Thyroid gland (tissue), 4 donors: ENCODE data around the gene HINT1.

ENCODE experiments used
- POLR2A ChIP-seq, 2 donors: fragments of 450-650 bp; IDR thresholded peaks; one replicate each; pipeline ENCODE4 v1.6.1; 2017; ENCODE audit warnings: antibody characterized with exemption in 2 of 2, mild to moderate bottlenecking in 2 of 2, moderate library complexity in 1 of 2
- TF ChIP-seq, protein P1 (sequence below), 6 experiments: fragments of 200-600 bp in 3 of 6; fragments of 450-650 bp in 3 of 6; sonication (generic) in 3 of 6; IDR thresholded peaks; one replicate each; pipeline ENCODE4 v1.5.1; 2016 to 2019; ENCODE audit warnings: antibody characterized with exemption in 6 of 6, mild to moderate bottlenecking in 2 of 6, inconsistent platforms in 1 of 6, moderate library complexity in 1 of 6

- TF ChIP-seq, protein P1, sequence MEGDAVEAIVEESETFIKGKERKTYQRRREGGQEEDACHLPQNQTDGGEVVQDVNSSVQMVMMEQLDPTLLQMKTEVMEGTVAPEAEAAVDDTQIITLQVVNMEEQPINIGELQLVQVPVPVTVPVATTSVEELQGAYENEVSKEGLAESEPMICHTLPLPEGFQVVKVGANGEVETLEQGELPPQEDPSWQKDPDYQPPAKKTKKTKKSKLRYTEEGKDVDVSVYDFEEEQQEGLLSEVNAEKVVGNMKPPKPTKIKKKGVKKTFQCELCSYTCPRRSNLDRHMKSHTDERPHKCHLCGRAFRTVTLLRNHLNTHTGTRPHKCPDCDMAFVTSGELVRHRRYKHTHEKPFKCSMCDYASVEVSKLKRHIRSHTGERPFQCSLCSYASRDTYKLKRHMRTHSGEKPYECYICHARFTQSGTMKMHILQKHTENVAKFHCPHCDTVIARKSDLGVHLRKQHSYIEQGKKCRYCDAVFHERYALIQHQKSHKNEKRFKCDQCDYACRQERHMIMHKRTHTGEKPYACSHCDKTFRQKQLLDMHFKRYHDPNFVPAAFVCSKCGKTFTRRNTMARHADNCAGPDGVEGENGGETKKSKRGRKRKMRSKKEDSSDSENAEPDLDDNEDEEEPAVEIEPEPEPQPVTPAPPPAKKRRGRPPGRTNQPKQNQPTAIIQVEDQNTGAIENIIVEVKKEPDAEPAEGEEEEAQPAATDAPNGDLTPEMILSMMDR (IDR thresholded peaks at IDR 0.05), result no peak
- no peak for TF ChIP-seq POLR2A (IDR thresholded peaks at IDR 0.05)
Observed at GRCh38 chr5:131185523-131186104, 20.6 kb upstream of the HINT1 start.
